HG02885 (cell line): ENCODE results near the gene HS6ST2.
"Not testable (repeated sequence)": the region's sequence is repeated elsewhere in the genome, so short reads cannot be mapped to it uniquely, and the experiment has no call there.

Experiments used
- ATAC-seq: cut with Tn5 transposase; IDR thresholded peaks from one replicate; pipeline ENCODE4 v1.9.1; 2021; ENCODE audit warnings: mild to moderate bottlenecking; ENCODE audit not compliant: unreplicated experiment, poor library complexity

HS6ST2 gene

DNA sequence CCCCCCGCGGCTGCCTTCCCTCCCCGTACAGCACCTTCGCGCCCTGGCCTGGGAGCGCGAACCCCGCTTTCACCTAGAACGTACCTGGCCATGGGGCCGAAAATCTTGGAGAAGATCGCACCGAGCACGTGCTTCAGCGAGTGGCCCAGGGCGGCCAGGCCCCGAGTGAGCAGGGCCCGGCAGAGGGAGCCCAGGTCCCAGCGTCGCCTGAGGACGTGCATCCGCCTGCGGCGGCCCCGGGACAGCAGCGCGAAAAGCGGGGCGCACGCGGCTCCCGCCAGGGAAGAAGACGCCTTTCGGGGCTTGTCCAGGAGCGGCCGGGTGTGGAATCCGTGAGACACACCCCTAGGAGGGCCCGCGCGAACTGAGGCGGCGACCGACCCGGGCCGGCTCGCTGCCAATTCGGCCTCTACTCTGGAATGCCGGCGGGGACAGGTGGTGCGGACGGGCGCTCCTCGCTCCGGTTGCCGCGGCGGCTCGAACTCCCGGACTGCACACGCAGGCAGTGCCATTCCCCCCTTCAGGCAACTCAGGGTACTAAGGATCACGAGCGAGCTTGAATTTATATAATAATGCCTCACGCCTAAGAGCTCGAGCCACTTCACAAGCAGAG is at the start of gene HS6ST2:
HS6ST2 (minus strand) TSS at position 539 of the 613 bp plus-strand sequence.
- ATAC-seq = no peak

DNA sequence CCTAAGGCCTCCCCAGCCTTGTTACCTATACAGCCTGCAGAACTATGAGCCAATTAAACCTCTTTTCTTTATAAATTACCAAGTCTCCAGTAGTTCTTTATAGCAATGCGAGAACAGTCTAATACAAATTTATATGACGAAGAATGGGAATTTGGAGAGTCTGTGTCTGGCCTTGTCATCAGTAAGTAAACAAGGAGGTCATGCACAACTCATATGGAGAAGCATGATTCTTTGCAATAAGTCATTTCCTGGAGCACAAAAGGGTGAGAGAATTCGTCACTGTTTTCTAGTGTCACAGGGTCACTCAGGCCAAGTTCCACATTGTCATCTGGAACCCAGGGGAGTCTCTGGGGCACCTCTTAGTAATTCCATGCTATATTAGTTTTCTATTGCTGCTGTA is 49.0 kb upstream of the HS6ST2 start:
- ATAC-seq = no peak

DNA sequence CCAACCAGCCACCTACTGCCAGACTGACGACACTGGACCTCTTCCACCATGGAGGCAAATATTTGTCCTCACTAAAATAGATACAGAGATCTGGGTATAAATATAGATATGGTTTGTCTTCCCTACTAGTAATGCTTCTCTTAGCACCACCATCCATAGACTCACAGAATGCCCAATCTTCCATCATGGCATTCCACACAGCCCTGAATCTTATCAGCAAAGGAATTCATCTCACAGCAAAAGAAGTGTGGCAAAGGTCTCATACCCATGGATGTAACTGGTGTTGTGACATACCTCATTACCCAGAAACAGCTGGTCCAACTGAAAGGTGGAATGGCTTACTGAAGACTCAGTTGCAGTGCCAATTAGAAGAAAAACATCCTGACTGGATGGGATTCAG is 47.2 kb upstream of the HS6ST2 start:
- ATAC-seq = no peak

DNA sequence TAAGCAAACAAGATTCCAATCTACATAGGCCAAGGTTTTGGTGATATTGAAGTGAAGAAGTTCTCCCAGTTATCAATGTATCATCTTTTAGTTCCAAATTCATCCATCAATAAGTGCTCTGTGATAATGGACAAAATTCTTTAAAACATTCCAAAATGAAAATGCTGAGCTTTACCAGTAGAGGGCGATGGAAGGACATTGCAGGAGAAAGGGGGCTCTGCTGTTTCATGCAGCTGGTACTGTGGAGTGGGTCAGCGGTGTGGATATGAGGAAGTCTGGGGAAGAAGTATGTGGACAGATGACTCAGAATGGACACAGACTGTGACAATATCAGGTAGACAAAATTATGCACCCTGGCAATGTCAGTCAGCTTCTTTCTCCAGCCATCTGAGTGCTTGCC is 46.6 kb upstream of the HS6ST2 start:
- no peak for ATAC-seq

DNA sequence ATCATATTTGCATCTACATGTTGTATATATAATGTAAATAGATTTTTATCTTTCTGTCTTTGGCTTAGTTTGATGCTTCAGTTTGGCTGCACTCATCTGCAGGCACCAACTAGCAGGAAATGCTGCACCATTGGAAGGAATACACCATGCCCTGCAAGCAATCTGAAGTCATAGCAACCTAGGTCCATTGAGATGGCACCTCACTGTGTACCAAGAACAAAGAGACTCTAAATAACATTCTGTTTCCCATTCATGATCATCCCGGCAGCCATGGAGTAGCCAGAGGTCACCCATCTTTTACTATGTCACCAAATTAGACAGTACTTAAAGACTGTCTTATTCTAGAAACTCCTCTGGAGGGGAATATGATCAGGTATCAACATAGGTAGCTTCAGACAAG is 40.8 kb upstream of the HS6ST2 start:
- ATAC-seq = no peak

DNA sequence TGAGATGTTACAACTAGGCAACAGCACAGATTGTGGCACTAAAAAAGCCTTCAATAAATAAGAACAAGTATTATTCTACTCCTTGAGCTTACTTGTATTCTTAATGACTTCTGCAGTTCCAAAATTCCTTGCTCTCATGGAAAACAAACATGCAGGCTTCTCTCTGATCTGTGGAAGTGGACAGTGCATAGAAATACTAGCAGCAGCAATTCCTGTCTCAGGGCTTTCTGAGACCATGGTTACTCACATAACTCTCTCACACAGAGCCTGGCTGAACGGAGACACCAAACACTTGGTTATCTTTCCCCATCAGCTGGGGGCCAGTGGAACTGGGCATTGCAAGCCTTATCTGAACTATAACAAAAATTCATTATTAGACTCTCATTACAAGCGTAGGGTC is 32.4 kb upstream of the HS6ST2 start:
- ATAC-seq = no peak

DNA sequence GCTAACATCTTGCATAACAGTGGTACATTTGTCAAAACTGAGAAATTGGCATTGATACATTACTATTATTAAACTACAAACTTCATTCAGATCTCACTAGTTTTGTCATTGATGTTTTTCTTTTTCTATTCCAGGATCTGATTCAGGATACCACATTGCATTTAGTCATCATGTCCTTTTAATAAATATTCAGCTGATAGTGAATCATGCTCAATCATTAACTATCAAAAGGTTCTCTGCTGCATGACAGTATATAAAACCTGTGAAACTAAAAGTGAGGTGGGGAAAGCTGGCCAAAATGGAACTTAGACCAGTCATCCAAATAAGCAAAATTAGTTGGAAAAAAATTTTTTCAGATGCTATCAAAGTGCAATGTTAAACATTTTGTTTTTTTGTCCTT is 28.1 kb upstream of the HS6ST2 start:
- ATAC-seq = no peak

DNA sequence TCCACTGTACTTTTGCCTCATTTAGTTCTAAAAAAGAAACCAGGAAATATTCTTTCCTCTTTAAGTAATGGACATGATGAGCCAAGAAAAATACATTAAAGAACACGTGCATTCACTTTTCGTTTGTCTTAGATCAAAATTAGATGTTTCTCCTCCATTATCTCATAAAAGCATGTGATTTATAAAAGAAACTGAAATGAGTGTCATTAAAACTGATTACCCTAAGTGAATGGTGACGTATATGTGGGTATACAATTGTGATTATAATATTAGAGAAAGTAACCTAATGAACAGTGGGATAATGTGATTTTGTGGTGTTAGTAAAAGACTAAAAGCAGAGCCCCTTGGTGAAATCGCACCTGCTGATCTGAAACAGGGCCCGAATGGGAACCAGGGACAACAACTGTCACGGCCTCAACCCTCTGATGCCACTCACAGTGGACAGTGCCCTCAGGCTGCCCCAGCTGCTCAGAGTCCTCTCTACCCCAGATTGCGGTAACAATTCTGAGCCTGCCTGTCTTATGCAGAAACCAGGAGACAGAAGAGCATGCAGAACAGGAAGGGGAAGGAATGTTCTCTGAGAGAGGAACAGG is 25.7 kb upstream of the HS6ST2 start:
- ATAC-seq = no peak

DNA sequence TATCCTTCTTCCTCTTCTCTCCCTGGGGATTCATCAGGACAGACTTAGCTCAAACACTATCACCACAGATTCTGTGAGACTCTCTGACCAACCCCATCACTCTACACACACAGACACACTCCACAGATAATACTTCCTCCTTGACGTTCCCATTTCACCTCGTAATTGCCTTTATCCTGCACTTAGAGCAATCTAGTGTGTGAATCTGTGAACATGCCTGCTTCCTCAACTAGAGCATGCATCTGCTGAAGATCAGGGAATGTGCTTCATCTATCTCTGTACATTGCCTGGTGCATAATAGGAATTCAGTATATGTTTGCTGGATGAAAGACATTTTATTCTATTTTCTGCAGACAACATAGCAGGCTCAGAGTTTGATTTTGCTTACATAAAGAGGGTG is 25.1 kb upstream of the HS6ST2 start:
- ATAC-seq = no peak

DNA sequence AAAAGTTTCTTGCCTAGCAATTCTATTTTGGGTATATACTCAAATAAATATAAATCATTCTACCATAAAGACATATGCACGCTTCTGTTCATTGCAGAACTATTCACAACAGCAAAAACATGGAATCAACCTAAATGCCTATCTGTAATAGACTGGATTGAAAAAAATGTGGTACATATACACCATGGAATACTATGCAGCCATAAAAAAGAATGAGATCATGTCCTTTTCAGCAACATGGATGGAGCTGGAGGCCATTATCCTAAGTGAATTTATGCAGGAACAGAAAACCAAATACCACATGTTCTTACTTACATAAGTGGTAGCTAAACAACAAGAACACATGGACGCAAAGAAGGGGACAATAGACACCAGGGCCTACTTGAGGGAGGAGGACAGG is 21.6 kb upstream of the HS6ST2 start:
- ATAC-seq = not testable (repeated sequence)

DNA sequence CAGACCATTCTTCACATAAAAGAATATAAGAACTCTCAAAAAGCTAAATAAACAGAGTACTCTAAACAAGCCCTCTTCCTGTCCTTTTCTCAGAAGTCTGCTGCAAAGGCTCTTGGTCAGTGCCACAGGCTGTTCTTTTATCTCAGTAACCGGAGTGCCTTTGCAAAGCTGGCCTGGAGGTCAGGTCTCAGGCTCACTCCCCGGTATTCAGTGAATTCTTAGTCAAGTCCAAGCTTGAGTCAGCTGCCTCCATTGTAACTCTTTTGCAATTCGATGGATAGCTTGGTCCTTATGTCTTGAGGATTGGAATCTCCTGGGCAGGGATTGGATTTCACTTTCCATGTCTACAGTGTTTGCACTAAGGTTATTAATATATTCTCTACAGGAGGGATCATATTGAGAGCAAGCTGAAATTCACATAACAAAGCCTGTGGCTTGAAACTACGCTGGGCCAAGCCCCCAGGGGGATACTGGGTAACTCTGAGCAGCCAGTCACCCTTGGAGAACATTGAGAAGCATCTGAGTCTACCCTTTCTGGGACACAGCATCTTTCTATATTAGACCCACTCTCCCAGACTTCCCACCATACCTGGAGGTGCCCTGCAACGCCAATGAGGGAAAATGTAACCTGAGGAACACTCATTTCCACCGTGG is 10.0 kb upstream of the HS6ST2 start:
- ATAC-seq = no peak

DNA sequence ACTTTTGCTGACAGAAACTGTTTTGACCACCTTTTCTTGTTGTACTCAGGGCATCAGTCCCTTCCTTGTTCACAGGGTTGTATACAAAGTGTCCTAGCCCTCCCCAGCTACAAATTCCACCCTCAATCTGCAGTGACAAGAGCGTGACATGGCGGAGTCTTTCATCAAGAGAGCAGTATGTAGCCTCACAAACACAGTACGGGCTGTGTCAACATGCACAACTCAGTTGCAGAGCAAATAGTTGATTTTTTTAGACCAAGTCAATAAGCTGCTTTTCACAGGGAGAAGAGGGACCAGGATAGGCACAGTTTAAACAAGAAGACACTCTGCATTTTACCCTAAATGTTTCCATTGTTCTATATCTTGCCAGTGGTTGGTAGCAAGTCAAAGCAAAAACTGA is 8.6 kb upstream of the HS6ST2 start:
- ATAC-seq = no peak

DNA sequence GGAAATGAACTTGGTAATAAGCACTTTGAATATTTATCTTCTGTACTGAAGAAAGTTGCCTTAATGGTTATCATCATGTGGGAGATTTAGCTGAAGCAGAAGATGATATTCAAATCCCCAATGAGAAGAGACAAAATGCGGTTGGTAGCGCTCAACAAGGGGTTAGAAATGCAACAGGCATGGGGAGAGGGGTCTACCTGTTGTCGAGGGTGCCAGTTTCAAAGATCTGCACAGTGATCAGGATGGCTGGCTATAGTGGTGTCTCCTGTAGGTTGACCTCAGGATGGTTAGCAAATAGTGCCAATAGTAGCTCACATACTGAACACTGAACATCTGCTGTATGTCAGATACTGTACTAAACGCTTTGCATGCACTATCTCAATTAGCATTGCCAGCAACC is 7.0 kb upstream of the HS6ST2 start:
- no peak for ATAC-seq

DNA sequence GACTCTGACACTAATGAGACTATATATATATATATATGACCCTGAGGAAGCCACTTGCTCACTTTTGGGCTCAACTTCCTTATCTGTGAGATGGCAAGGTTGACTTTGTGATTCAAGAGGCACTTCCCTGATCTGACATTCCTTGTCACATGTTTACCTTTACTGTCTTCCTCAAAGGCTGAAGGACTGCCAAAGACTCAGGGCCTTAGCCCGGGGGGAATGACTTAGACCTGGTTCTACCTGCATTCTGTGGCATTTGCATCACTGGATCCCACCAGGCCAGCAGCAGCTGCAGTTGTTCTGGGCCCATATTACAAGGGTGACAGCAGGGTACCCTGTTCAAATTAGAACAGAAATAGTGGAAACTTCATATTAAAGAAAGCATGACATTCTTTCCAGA is 3.1 kb upstream of the HS6ST2 start:
- no peak for ATAC-seq

DNA sequence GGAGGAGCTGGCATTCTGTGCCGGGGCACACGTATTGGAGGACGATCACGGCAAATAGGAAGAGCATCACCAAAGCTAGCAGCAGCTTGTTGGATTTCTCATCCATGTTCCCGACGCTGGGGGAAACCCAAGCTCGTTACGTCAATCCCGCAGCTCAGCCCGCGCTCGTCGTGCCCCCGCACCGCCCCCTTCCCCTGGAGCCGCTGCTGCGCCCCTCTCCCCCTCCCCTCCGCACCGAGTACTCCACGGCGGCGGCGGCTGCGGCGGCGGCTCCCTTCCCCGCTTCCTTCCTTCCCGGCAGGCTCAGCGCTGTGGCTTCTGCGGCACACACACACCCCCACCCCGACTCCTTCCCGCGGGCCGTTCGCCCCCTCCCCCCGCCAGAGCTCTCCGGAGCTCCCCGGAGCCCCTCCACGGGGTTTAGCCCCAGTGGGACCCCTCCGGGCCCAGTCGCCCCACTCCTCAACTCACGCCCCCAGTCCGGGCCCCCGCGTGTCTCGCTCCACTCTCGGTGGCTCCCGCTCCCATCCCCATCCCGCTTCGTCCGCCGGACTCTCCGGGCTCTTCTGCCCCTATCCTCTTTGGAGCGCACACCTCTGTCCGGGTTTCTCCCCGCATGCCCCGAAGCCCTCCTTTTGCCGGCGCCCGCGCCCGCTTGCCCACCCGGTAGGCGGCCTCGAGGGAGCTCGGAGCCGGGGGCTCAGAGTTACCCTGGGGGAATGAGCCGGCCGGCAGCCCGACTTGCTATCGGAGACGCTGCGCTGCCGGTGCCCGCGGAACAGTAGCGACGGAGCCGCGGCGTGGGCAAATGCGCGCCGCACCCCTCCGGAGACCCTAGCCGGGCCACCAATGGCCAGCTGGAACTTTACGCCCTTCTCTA is 978 bp downstream of the HS6ST2 start:
- ATAC-seq = no peak

DNA sequence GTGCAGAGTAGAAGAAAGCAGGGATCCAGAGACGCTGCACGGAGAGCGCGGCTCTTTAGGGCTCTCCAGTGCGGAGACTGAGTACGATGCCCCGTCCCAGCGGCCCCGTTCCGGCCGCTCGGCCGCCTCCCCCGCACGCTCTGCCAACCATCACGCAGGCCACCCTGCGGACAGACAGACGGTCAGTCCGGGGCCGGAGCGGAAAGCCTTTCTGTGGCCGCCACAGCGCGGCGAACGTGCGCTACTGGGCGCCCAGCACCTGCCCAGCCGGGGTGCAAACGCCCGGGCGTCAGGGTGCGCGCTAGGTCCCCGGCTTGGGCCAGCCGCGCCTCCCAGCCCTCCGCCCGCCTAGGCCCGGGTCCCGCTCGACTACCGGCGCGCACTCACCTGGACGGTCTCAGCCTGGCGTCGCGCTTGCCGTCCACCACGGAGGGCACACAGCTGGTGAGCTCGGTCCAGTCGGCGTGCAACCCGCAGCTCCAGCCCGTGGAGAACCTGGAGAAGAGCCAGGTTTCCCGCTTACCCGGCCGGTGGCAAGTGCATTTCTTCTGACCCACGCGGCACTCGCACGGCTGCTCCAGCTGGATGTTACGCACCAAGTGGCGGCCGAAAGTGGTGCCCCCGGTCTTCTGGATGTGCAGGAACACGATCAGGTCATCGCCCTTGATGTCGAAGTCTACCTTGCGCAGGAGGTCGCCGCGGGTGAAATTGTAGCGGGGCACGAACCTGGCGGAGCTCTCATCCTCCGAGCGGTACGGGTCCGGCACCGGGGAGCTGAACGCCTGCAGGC is 1.8 kb downstream of the HS6ST2 start:
- no peak for ATAC-seq

DNA sequence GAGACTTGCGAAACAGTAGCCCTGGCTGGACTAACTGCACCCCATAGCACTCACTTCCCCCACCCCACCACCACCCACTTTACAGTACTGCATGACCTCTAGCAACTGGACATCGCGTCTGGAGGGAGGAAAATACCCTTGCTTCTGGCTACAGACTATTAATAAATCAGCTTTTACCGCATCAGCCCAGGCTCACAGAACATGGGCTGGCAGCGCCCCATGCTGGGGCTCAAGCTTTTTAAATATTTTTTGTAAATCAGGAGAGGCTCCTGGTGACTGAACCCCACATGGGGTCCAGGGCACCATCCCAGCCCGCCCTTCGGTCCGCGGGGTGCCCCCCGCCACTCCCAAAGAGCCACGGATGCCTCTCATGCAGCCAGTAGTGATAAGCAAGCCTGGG is 2.7 kb downstream of the HS6ST2 start:
- ATAC-seq = no peak

DNA sequence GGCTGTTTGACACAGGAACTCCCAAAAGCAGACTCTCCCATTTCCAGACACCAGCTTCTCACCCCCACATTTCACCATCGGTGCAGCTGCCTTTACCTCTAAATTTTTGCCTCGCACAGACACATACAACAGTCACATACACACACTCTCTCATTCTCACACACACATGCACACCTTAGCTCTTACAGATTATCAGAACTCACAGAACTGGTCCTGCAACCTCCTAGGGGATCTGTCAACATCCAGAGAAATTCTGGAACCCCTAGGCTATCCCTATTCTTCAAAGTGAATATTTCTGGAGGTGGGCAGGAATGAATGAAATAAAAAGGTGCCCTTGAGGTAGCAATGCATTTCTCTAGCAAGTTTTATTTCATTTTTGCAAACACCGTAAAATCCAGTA is 4.1 kb downstream of the HS6ST2 start:
- ATAC-seq = no peak

DNA sequence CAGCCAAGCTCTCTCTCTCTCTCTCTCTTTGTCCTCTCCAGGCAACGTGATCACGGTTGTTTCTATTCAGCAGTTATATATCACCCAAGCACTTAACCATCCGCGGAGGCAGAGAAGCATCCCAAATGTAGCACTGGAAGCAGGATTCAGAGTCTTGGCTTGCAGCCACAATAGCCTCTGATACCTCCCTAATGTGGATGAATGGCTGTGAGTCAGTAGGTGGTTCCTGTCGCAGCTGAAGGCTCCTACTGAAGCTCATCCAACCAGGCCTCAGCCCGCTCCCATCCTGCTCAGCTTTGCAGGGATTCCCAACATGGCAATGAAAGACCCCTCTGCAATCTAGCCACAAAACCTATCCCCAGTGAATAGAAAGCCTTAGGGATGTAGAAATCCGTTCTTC is 5.1 kb downstream of the HS6ST2 start:
- no peak for ATAC-seq

DNA sequence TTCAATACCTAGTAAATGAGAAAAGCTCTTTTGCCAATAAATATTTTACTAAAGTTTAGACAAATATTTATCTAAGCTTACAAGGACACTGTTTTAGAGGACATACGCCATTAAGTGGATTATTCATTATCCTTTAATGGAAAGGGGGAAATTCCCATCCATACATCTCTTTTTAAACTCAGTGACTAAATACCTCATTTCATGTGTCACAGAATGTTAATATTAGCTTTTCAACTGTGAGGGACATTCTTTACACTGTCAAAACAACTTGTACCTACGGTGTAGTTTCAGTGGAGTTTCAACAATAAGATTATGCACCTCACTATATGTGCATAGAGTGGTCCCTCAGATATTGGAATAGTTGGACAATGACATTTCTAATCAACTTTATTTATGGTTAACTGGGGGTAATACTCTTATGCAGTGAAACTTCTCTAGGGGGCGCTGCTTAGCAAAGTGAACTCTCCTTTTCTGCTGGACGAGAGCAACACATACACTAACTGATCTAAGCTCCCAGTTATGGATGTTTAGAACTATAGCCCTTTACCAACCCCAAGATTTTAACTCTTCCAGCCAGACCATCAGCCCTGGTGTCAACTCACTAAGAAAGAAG is 9.7 kb downstream of the HS6ST2 start:
- ATAC-seq = no peak
